ENCODE measurements around the gene FTL. TPM values are rescaled to one million over a fixed set of nuclear protein-coding genes. Genes with fewer than 3 reads are reported as not detected.
"Not testable (repeated sequence)": the region's sequence is repeated elsewhere in the genome, so short reads cannot be mapped to it uniquely, and the experiment has no call there.

FTL gene
- 1,000 to 10,000 TPM; 2,184 to 2,822 (median 2,594) TPM for polyA plus RNA-seq (ENCODE audit: insufficient read length in 3 of 3)
- long read RNA-seq, donor 1, transcript FTL-201 (4 exons, 878 nt), result major isoform, 1,813 of 2,538 reads
- long read RNA-seq, donor 1, partial matches to known transcripts, result 522 of 2,538 reads
- long read RNA-seq, donor 1, other reads (novel, unspliced or antisense), result 203 of 2,538 reads
- long read RNA-seq, donor 2, transcript FTL-201 (4 exons, 878 nt), result major isoform, 1,838 of 2,636 reads
- long read RNA-seq, donor 2, partial matches to known transcripts, result 574 of 2,636 reads
- long read RNA-seq, donor 2, other reads (novel, unspliced or antisense), result 224 of 2,636 reads
- long read RNA-seq, donor 3, transcript FTL-201 (4 exons, 878 nt), result major isoform, 3,481 of 4,254 reads
- long read RNA-seq, donor 3, partial matches to known transcripts, result 354 of 4,254 reads
- long read RNA-seq, donor 3, other reads (novel, unspliced or antisense), result 419 of 4,254 reads
- long read RNA-seq, donor 4, transcript FTL-201 (4 exons, 878 nt), result major isoform, 1,867 of 2,256 reads
- long read RNA-seq, donor 4, partial matches to known transcripts, result 165 of 2,256 reads
- long read RNA-seq, donor 4, other reads (novel, unspliced or antisense), result 224 of 2,256 reads
- long read RNA-seq, donor 5, transcript FTL-201 (4 exons, 878 nt), result major isoform, 3,329 of 4,127 reads
- long read RNA-seq, donor 5, partial matches to known transcripts, result 372 of 4,127 reads
- long read RNA-seq, donor 5, other reads (novel, unspliced or antisense), result 426 of 4,127 reads
- long read RNA-seq, donor 6, transcript FTL-201 (4 exons, 878 nt), result major isoform, 1,811 of 2,425 reads
- long read RNA-seq, donor 6, partial matches to known transcripts, result 402 of 2,425 reads
- long read RNA-seq, donor 6, other reads (novel, unspliced or antisense), result 212 of 2,425 reads
- long read RNA-seq, donor 7, transcript FTL-201 (4 exons, 878 nt), result major isoform, 2,527 of 3,293 reads
- long read RNA-seq, donor 7, partial matches to known transcripts, result 433 of 3,293 reads
- long read RNA-seq, donor 7, other reads (novel, unspliced or antisense), result 333 of 3,293 reads
- long read RNA-seq, donor 8, transcript FTL-201 (4 exons, 878 nt), result major isoform, 5,333 of 6,645 reads
- long read RNA-seq, donor 8, partial matches to known transcripts, result 671 of 6,645 reads
- long read RNA-seq, donor 8, other reads (novel, unspliced or antisense), result 641 of 6,645 reads
- long read RNA-seq, donor 9, transcript FTL-201 (4 exons, 878 nt), result major isoform, 1,784 of 2,152 reads
- long read RNA-seq, donor 9, partial matches to known transcripts, result 171 of 2,152 reads
- long read RNA-seq, donor 9, other reads (novel, unspliced or antisense), result 197 of 2,152 reads
- long read RNA-seq, donor 10, transcript FTL-201 (4 exons, 878 nt), result major isoform, 2,309 of 2,903 reads
- long read RNA-seq, donor 10, partial matches to known transcripts, result 279 of 2,903 reads
- long read RNA-seq, donor 10, other reads (novel, unspliced or antisense), result 315 of 2,903 reads
- long read RNA-seq, donor 11, transcript FTL-201 (4 exons, 878 nt), result major isoform, 1,756 of 2,100 reads
- long read RNA-seq, donor 11, partial matches to known transcripts, result 139 of 2,100 reads
- long read RNA-seq, donor 11, other reads (novel, unspliced or antisense), result 205 of 2,100 reads
- long read RNA-seq, donor 12, transcript FTL-201 (4 exons, 878 nt), result major isoform, 635 of 866 reads
- long read RNA-seq, donor 12, partial matches to known transcripts, result 157 of 866 reads
- long read RNA-seq, donor 12, other reads (novel, unspliced or antisense), result 74 of 866 reads
- long read RNA-seq, donor 13, transcript FTL-201 (4 exons, 878 nt), result major isoform, 3,572 of 4,992 reads
- long read RNA-seq, donor 13, partial matches to known transcripts, result 1,009 of 4,992 reads
- long read RNA-seq, donor 13, other reads (novel, unspliced or antisense), result 411 of 4,992 reads
- long read RNA-seq, donor 14, transcript FTL-201 (4 exons, 878 nt), result major isoform, 1,512 of 1,823 reads
- long read RNA-seq, donor 14, partial matches to known transcripts, result 126 of 1,823 reads
- long read RNA-seq, donor 14, other reads (novel, unspliced or antisense), result 185 of 1,823 reads
- long read RNA-seq, donor 15, transcript FTL-201 (4 exons, 878 nt), result major isoform, 989 of 1,208 reads
- long read RNA-seq, donor 15, partial matches to known transcripts, result 105 of 1,208 reads
- long read RNA-seq, donor 15, other reads (novel, unspliced or antisense), result 114 of 1,208 reads
- long read RNA-seq, donor 16, transcript FTL-201 (4 exons, 878 nt), result major isoform, 4,550 of 5,531 reads
- long read RNA-seq, donor 16, partial matches to known transcripts, result 419 of 5,531 reads
- long read RNA-seq, donor 16, other reads (novel, unspliced or antisense), result 562 of 5,531 reads

GRCh38 chr19:48965040-48965805, at the start of gene FTL:
Gene FTL, plus strand, starts transcription at chr19:48965309. Its CDS starts 199 bp downstream, at chr19:48965508.
- peak; percentile 83 to 95 (median 91) for DNase-seq (ENCODE audit: extremely low read depth in 1 of 11, low read depth in 9 of 11, low spot score in 4 of 11)

- DNase-seq (ENCODE audit: extremely low read depth in 1 of 11, low read depth in 9 of 11, low spot score in 4 of 11), result no peak
Observed at GRCh38 chr19:48915757-48916156, 49.4 kb upstream of the FTL start.

- no peak for DNase-seq (ENCODE audit: extremely low read depth in 1 of 11, low read depth in 9 of 11, low spot score in 4 of 11)
Observed at GRCh38 chr19:48918071-48918470, 47.0 kb upstream of the FTL start.

GRCh38 chr19:48918801-48919247, 46.3 kb upstream of the FTL start:
- peak in 1 of 11 donors; percentile 15 for DNase-seq (ENCODE audit: extremely low read depth in 1 of 11, low read depth in 9 of 11, low spot score in 4 of 11)

- DNase-seq (ENCODE audit: extremely low read depth in 1 of 11, low read depth in 9 of 11, low spot score in 4 of 11), result not testable (repeated sequence)
Observed at GRCh38 chr19:48919271-48919670, 45.8 kb upstream of the FTL start.

GRCh38 chr19:48920949-48921348, 44.2 kb upstream of the FTL start:
- no peak for DNase-seq (ENCODE audit: extremely low read depth in 1 of 11, low read depth in 9 of 11, low spot score in 4 of 11)

- DNase-seq (ENCODE audit: extremely low read depth in 1 of 11, low read depth in 9 of 11, low spot score in 4 of 11), result no peak
Observed at GRCh38 chr19:48921721-48922500, 43.2 kb upstream of the FTL start.

GRCh38 chr19:48922548-48923490, 42.3 kb upstream of the FTL start:
- no peak for DNase-seq (ENCODE audit: extremely low read depth in 1 of 11, low read depth in 9 of 11, low spot score in 4 of 11)

GRCh38 chr19:48925240-48925843, 39.8 kb upstream of the FTL start:
- no peak for DNase-seq (ENCODE audit: extremely low read depth in 1 of 11, low read depth in 9 of 11, low spot score in 4 of 11)

GRCh38 chr19:48925890-48926289, 39.2 kb upstream of the FTL start:
- DNase-seq (ENCODE audit: extremely low read depth in 1 of 11, low read depth in 9 of 11, low spot score in 4 of 11), result not testable (repeated sequence)

- DNase-seq (ENCODE audit: extremely low read depth in 1 of 11, low read depth in 9 of 11, low spot score in 4 of 11), result no peak
Observed at GRCh38 chr19:48926909-48927308, 38.2 kb upstream of the FTL start.

GRCh38 chr19:48927692-48928091, 37.4 kb upstream of the FTL start:
- not testable (repeated sequence) for DNase-seq (ENCODE audit: extremely low read depth in 1 of 11, low read depth in 9 of 11, low spot score in 4 of 11)

GRCh38 chr19:48928164-48929025, 36.7 kb upstream of the FTL start:
- no peak for DNase-seq (ENCODE audit: extremely low read depth in 1 of 11, low read depth in 9 of 11, low spot score in 4 of 11)
